ENCODE results near the gene DCC.

- TF ChIP-seq POLR2A (IDR thresholded peaks at IDR 0.05), result no peak
- no peak for TF ChIP-seq CTCF (IDR thresholded peaks at IDR 0.05)
Measured at GRCh38 chr18:52845036-52845435, 505.0 kb downstream of the DCC start.

Data from body of pancreas (tissue), 4 donors.